Measurements from ENCODE around the gene HOMER1. TPM values are rescaled to one million over a fixed set of nuclear protein-coding genes. Genes with fewer than 3 reads are reported as not detected.

The HOMER1 gene
- total RNA-seq, 2 donors from 2014 or later: 2.1 to 15.8 TPM

GRCh38 chr5:79488775-79489174 is 25.2 kb downstream of the HOMER1 start:
- H3K27me3 ChIP-seq (replicated peaks; ENCODE audit: insufficient read depth): no peaks in the 10 kb centered on the region
- intact Hi-C loops (cut with DNase I): no loop called here
- no peak for DNase-seq (ENCODE audit: low spot score)

GRCh38 chr5:79488058-79488457 is 25.9 kb downstream of the HOMER1 start:
- no peak overlapping the region for H3K27ac ChIP-seq
- H3K4me1 ChIP-seq (replicated peaks): no peaks in the 10 kb centered on the region
- WGBS: 57% methylated on average over 3 of the region's 3 CpGs
- H3K4me3 ChIP-seq: no peak overlapping the region
- intact Hi-C loops (cut with DNase I): no loop called here
- no peak for DNase-seq (ENCODE audit: low spot score)
- no peaks in the 10 kb centered on the region for H3K27me3 ChIP-seq (replicated peaks; ENCODE audit: insufficient read depth)
- H3K36me3 ChIP-seq: no peaks in the 10 kb centered on the region
- TF ChIP-seq POLR2A (IDR thresholded peaks at IDR 0.05) (no peak), CTCF (IDR thresholded peaks at IDR 0.05) (no peak), POLR2AphosphoS5 (IDR thresholded peaks at IDR 0.05) (no peak)
- no peaks in the 10 kb centered on the region for H3K9me3 ChIP-seq

More at GRCh38 chr5:79488775-79489174, 25.2 kb downstream of the HOMER1 start:
- no peak overlapping the region for H3K4me3 ChIP-seq
- TF ChIP-seq CTCF (IDR thresholded peaks at IDR 0.05): no peak
- TF ChIP-seq POLR2AphosphoS5 (IDR thresholded peaks at IDR 0.05): no peak
- no peak for TF ChIP-seq POLR2A (IDR thresholded peaks at IDR 0.05)
- H3K36me3 ChIP-seq: no peaks in the 10 kb centered on the region
- H3K27ac ChIP-seq: no peak overlapping the region
- H3K4me1 ChIP-seq (replicated peaks): no peaks in the 10 kb centered on the region
- no peaks in the 10 kb centered on the region for H3K9me3 ChIP-seq

- 71% methylated on average over 3 of the region's 3 CpGs for WGBS
- H3K9me3 ChIP-seq: no peaks in the 10 kb centered on the region
- TF ChIP-seq POLR2A (IDR thresholded peaks at IDR 0.05): no peak
- TF ChIP-seq POLR2AphosphoS5 (IDR thresholded peaks at IDR 0.05): no peak
- no peak for TF ChIP-seq CTCF (IDR thresholded peaks at IDR 0.05)
- no peaks in the 10 kb centered on the region for H3K4me1 ChIP-seq (replicated peaks)
- no peak overlapping the region for H3K4me3 ChIP-seq
- no peak overlapping the region for H3K27ac ChIP-seq
- no peaks in the 10 kb centered on the region for H3K36me3 ChIP-seq
- H3K27me3 ChIP-seq (replicated peaks; ENCODE audit: insufficient read depth): no peaks in the 10 kb centered on the region
- DNase-seq (ENCODE audit: low spot score): no peak
- intact Hi-C loops (cut with DNase I): no loop called here
Measured at GRCh38 chr5:79487251-79487650, 26.7 kb downstream of the HOMER1 start.

- H3K27ac ChIP-seq: no peak overlapping the region
- no peak for DNase-seq (ENCODE audit: low spot score)
- no peaks in the 10 kb centered on the region for H3K4me1 ChIP-seq (replicated peaks)
- H3K36me3 ChIP-seq: no peaks in the 10 kb centered on the region
- no peaks in the 10 kb centered on the region for H3K9me3 ChIP-seq
- intact Hi-C loops (cut with DNase I): no loop called here
- no peaks in the 10 kb centered on the region for H3K27me3 ChIP-seq (replicated peaks; ENCODE audit: insufficient read depth)
- WGBS: 61% methylated on average over 2 of the region's 2 CpGs
- TF ChIP-seq POLR2AphosphoS5 (IDR thresholded peaks at IDR 0.05) (no peak), CTCF (IDR thresholded peaks at IDR 0.05) (no peak), POLR2A (IDR thresholded peaks at IDR 0.05) (no peak)
- no peak overlapping the region for H3K4me3 ChIP-seq
Measured at GRCh38 chr5:79486116-79486515, 27.8 kb downstream of the HOMER1 start.

- WGBS: 92% methylated on average over 1 of the region's 1 CpG
- intact Hi-C loops (cut with DNase I): no loop called here
Measured at GRCh38 chr5:79484731-79485130, 29.2 kb downstream of the HOMER1 start.

More at GRCh38 chr5:79484731-79485130, 29.2 kb downstream of the HOMER1 start:
- Histone ChIP-seq H3K4me3 (no peak overlapping the region), H3K36me3 (no peaks in the 10 kb centered on the region), H3K27me3 (replicated peaks; ENCODE audit: insufficient read depth) (no peaks in the 10 kb centered on the region), H3K9me3 (no peaks in the 10 kb centered on the region), H3K4me1 (replicated peaks) (no peaks in the 10 kb centered on the region), H3K27ac (no peak overlapping the region)
- DNase-seq (ENCODE audit: low spot score): no peak
- TF ChIP-seq CTCF (IDR thresholded peaks at IDR 0.05): no peak
